ENCODE data around the gene OR4F6.

OR4F6 gene

DNA sequence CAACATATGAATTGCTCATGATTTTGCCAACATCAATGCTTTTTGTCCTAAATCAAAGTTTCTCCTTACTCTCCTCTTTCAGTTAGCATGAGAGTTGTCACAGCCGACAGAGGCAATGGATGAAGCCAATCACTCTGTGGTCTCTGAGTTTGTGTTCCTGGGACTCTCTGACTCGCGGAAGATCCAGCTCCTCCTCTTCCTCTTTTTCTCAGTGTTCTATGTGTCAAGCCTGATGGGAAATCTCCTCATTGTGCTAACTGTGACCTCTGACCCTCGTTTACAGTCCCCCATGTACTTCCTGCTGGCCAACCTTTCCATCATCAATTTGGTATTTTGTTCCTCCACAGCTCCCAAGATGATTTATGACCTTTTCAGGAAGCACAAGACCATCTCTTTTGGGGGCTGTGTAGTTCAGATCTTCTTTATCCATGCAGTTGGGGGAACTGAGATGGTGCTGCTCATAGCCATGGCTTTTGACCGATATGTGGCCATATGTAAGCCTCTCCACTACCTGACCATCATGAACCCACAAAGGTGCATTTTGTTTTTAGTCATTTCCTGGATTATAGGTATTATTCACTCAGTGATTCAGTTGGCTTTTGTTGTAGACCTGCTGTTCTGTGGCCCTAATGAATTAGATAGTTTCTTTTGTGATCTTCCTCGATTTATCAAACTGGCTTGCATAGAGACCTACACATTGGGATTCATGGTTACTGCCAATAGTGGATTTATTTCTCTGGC, 2.5 kb downstream of the OR4F6 start:
- DNase-seq: no peak

DNA sequence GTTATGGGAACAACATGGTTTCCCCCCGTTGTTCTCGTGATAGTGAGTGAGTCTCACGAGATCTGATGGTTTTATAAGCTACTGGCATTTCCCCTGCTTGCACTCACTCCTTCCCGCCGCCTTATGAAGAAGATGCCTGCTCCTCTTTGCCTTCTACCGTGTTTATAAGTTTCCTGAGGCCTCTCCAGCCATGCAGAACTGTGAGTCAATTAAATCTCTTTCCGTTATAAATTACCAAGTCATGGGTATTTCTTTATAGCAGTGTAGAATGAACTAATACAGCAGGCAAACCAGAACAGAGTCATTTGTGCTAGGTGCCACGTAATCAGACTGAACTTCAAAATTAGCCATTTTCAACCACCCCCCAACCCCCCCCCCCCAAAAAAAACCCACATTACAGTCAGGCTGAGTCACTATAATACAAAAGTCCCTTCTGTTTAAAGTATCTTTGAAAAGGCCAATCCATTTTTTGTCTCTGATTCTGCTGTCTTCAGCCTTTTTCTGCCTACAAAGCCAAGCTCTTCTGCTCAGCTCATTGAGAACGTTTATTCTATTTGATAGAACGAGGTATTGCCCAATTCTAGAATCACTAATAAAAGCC, 4.1 kb downstream of the OR4F6 start:
- no peak for DNase-seq

DNA sequence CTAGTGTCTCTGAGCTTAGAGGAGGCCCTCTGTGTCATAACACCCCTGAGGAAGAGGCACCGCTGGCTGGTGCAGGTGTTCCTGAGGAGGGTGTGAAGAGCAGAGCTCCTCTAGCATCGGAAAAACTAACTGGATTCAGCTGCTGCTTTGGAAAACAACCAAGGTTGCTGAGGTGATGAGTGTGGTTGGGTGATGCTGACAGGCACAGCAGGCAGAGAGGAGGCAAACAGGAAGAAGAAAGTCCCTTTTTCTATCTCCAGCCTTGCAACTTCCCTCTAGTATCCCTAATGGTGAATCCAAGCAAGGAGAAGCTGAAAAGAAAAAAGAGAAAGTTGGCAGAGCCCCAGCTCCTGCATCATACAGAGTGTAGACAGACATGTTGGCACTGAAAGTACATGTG, 4.9 kb downstream of the OR4F6 start:
- no peak for DNase-seq

DNA sequence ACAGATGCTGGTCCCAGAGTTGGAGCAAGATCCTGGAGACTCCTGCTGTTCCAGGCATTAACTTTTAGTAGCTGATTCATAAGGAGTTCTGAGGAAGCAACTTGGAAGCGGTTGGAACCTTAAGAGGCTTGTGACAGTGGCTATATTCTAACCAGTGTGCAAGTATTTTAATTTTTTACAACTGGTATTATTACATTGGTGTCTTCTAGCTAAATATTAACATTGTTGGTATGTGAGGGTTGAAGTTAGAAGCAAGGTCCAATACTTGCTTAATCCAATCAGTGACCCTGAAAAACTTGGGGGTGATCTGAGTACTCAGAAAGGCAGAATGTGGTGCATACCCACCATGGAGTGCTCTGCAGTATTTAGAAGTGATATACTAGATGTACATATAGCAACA, 7.1 kb downstream of the OR4F6 start:
- DNase-seq: no peak

DNA sequence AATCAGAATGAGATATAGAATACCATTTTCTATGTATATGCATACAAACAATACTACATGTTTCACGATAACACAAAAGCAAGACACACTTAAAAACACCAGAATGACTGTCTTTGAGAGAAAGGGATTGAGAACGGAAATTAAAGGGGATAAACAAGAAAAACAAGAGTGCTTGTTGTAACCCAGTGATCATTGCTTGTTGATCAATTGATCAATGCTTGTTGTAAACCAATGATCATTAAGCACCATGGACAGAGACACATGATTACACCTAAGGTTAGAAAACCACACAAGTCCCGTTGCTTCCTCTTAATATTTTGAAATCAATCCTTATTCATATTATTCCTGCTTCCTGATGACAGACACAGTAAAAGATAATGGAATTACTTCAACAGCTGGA, 7.6 kb downstream of the OR4F6 start:
- DNase-seq: no peak

DNA sequence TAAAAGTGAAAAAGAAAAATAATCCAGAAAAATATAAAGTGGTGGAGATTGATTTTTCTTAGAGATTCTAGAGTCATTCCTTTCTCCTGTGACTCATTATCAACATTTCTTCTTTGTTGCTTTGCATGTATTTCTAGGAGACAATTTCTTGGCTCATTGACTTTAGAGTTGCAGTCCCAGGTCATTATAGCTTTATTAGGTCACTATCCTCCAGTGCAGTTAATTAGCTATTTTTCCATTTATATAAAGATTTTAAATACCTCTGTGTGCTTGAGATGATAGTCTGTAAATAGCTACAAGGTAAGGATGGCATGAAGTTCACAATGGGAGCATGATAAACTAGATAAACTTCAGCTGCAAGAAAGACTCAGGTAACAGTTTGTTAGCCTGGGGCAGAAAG, 8.6 kb downstream of the OR4F6 start, which contains the start of gene OR4F15:
Gene OR4F15, plus strand, starts transcription at position 301 of the 400 bp plus-strand sequence. CDS start 5,985 bp downstream, outside the sequence.
- DNase-seq: no peak

DNA sequence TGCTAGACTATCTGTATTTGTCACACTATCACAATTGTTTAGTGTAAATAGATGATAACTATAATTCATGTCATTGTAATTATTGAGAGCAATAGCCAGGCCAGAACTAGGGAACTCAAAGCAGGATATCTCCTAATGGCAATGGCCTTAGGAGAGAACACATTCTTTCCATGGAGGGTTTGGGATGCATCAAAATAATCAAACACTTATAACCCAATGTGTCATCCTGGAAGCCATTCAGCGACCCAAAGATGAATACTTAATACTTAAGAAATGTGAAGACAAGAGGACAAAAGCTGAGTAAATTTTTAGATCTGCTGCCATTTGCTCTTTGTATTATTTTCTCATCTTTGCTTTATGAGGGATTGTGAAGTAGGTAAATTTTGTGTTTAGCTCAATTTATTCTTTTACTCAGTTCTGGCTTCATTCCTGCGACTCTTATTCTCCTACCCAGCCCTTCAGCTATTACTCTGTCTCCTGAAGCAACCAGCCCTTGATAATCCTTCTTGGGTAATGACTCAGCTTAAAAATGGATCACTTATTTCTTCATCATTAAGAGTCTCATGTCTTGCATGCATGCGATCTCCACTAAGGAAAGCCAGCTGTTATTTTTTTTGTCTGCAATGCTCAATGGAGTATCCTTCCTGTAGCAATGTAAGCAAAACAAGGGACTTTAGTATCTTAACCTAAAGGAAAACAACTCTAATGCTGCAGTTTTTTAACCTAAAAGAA, 10.7 kb downstream of the OR4F6 start:
- no peak for DNase-seq

DNA sequence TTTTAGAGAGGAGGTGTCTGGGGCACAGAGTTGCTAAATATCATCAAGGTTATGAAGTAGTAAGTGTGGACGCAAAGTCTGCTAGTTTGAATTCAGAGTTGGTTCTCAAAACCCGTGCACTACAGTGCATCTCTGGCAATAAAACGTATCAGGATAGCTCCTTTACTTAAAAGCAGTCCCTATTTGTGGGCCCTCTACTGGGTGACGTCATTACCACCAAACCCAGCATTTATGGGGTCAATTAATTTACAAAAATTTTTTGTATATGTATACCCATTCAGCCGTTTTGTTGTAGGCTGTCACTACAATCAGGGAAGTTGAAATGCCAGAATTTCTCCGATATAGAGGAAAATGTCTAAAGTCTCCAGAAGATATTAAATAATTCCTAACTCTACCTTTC, 17.5 kb downstream of the OR4F6 start:
- DNase-seq: no peak

DNA sequence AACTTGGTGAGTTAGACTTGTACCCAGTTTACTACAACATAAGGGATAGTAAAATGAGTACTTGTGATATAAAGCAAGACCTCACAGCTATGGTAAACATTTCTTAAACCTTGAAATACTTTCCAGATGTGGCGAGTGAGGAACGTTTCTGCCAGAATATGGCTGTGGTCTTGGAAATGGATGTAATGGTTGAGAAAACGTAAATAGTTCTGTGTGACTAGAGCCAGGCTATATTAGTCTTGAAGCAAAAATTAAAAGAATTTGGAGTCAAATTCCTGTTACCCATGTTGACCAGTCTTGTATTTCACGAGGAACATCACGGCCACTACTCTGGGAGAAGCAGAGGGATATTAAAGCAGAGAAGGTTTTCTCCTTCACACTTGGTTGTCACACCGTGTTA, 23.9 kb downstream of the OR4F6 start:
- DNase-seq: no peak

DNA sequence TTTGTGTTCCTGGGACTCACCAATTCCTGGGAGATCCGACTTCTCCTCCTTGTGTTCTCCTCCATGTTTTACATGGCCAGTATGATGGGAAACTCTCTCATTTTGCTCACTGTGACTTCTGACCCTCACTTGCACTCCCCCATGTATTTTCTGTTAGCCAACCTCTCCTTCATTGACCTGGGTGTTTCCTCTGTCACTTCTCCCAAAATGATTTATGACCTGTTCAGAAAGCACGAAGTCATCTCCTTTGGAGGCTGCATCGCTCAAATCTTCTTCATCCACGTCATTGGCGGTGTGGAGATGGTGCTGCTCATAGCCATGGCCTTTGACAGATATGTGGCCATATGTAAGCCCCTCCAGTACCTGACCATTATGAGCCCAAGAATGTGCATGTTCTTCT, 25.5 kb downstream of the OR4F6 start:
- no peak for DNase-seq

DNA sequence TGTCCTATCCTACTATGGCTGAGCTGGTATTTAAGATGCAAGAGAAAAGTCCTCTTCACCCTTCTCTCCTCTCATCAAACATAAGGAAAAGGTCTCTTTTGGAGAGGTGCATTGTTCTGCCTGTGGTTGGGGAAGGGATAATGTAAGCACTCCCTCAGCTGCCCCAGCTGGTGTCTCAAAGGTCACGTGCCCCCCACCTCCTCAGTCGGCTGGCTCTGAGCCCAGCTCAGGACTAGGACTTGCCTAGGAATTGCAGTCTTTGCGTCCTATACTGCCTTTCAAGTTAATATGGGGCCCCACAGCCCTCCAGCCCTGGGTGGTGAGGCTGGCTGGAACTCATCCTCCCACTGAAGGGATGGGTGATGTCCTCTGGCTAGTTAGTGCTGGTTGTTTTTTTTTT, 38.3 kb downstream of the OR4F6 start:
- no peak for DNase-seq

DNA sequence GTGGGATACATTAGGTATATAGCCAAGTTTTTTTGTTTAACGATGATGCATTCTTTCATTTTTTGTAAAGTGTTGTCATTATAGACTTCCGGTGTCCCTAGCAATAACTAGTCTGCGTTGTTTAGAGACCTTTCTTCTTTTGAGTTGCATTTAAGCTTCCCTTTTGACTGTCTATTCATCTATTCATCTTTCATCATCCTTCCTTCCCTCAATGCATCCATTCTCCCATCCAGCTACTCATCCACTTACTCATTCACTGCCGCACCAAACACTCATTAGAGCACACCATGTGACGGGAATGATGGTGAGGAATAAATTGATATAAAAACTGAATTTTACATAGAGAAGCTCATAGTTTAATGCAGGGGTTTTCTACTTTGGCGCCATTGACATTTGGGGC, 41.6 kb downstream of the OR4F6 start:
- no peak for DNase-seq

DNA sequence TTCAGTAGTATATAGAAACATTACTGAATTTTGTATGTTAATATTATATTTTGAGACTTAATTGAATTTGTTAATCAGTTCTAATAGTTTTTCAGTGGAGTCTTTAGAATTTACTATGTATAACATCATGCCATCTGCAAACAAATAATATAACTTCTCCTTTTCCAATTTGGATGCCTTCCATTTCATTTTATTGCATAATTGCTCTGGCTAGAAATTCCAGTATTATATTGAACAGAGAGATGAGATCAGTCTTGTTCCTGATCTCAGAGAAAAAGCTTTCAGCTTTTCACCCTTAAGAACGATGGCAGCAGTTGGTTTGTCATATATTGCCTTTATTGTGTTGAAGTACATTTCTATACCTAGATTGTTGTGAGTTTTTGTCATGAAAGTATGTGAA, 49.0 kb downstream of the OR4F6 start:
- DNase-seq: no peak
